ENCODE results near the gene KCNJ4.
"Not testable (repeated sequence)": the region's sequence is repeated elsewhere in the genome, so short reads cannot be mapped to it uniquely, and the experiment has no call there.

Gene KCNJ4

GRCh38 chr22:38406617-38407016 lies 48.4 kb downstream of the KCNJ4 start:
- DNase-seq, result no peak

DNA sequence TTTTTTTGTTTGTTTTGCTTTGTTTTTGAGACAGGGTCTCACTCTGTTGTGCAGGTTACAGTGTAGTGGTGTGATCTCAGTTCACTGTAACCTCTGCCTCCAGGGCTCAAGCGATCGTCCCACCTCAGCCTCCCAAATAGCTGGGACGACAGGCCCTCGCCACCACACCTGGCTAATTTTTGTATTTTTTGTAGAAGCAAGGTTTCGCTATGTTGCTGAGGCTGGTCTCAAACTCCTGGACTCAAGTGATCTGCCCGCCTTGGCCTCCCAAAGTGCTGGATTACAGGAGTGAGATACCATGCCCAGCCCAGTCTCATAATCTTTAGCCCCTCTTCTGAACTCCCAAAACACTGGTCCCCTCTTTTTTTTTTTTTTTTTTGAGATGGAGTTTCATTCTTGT lies 50.6 kb downstream of the KCNJ4 start:
- DNase-seq, result no peak

GRCh38 chr22:38403812-38404211 lies 51.2 kb downstream of the KCNJ4 start:
- no peak for DNase-seq

DNA sequence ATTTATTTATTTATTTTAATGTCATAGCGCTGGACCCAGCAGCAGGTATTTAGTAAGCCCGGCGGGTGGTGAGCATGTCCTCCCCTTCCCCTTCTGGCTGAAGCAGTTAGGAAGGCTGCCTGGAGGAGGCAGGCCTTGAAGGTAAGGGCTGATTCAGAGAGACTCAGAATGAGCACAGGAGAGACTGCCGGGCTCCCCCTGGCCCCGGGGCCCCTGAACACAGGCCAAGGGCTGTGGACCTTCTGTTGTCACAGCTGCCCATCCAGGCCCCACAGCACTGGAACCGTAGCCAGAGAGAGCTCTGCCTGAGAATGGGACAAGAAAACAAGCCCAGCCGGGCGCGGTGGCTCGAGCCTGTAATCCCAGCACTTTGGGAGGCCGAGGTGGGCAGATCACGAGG lies 52.8 kb downstream of the KCNJ4 start:
- DNase-seq, result no peak

GRCh38 chr22:38401336-38402084 lies 53.5 kb downstream of the KCNJ4 start:
- no peak for DNase-seq

GRCh38 chr22:38400256-38400655 lies 54.7 kb downstream of the KCNJ4 start:
- not testable (repeated sequence) for DNase-seq

DNA sequence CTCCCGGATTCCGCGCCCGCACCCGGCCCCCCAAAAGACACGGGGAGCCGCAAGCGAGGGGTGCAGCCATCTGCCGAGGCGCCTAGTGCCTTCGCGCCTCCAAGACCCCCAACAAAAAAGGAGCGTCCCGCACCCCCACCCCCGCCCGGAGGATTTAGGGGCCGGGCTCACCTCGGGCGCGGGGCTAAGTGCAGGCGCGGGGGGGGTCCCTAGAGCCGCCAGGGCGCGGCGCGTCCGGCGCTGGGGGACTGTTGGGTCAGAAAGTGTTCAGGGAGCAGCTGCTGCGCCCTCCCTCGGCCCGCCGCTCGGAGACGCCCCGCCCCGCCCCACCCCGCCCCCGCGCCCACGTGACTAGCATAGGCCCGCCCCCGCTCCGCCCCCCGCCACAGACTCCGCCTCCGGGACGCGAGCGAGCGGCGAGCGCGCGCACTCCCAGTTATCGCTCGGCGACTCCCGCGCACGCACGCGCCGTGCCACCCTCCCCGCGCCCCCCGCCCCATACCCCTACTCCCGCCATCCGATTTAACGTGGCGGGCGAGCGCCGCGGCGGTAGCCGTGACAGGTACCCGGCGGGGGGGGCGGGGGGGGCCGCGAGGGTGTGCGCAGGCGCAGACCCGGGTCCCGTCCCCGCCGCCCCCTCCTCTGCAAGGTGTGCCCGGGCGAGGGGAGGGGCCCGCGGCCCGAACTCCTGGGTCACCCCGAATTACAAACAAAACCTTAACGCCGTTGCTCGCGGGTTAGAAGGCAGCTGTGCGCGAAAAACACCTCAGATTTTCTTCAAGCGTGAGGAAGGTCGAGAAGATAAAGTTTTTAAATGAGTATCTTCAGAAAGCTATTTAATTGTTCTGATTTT lies 56.2 kb downstream of the KCNJ4 start:
- DNase-seq, result peak; percentile 84 to 86

GRCh38 chr22:38398181-38398608 lies 56.8 kb downstream of the KCNJ4 start:
- DNase-seq, result peak; percentile 23 to 28

GRCh38 chr22:38397189-38398085 lies 57.6 kb downstream of the KCNJ4 start:
- no peak for DNase-seq

DNA sequence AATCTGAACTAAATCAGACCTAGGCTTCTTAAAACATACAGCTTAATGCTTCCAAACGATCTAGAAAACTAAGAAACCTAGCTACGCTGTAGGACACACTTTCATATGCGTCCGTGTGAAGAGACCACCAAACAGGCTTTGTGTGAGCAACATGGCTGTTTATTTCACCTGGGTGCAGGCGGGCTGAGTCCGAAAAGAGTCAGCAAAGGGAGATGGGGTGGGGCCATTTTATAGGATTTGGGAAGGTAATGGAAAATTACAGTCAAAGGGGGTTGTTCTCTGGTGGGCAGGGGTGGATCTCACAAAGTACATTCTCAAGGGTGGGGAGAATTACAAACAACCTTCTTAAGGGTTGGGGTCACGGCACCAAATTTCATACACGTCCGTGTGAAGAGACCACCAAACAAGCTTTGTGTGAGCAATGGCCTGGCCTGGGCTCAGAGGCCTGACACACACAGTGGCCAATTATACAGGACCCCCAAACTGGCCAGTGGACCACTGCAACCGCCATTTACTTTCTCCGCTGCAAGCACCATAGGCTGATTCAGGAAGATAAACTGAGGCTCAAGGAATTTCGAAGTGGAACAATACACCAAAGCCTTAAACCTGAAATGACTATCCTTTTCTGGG lies 58.4 kb downstream of the KCNJ4 start:
- not testable (repeated sequence) for DNase-seq

DNA sequence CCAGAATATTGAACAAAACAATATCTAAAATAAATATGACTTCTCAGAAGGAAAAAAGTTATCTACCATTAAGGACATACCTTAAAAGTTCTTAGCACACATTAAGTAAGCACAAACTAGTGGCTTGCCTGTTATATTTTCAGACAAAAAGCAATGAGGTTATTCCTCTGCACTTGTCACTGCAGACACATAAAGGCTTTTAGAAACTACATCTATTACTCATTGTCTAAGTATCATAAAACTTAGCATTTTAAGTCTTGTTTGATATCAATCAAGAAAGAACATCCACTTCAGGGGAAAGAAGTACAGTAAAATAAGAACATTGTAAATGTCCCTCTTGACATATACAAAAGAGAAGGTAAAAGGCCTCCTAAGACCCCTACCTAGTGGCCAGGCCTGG lies 59.1 kb downstream of the KCNJ4 start:
- DNase-seq, result not testable (repeated sequence)

GRCh38 chr22:38394929-38395624 lies 59.9 kb downstream of the KCNJ4 start:
- not testable (repeated sequence) for DNase-seq

GRCh38 chr22:38389428-38389818 lies 65.6 kb downstream of the KCNJ4 start:
- DNase-seq, result not testable (repeated sequence)

DNA sequence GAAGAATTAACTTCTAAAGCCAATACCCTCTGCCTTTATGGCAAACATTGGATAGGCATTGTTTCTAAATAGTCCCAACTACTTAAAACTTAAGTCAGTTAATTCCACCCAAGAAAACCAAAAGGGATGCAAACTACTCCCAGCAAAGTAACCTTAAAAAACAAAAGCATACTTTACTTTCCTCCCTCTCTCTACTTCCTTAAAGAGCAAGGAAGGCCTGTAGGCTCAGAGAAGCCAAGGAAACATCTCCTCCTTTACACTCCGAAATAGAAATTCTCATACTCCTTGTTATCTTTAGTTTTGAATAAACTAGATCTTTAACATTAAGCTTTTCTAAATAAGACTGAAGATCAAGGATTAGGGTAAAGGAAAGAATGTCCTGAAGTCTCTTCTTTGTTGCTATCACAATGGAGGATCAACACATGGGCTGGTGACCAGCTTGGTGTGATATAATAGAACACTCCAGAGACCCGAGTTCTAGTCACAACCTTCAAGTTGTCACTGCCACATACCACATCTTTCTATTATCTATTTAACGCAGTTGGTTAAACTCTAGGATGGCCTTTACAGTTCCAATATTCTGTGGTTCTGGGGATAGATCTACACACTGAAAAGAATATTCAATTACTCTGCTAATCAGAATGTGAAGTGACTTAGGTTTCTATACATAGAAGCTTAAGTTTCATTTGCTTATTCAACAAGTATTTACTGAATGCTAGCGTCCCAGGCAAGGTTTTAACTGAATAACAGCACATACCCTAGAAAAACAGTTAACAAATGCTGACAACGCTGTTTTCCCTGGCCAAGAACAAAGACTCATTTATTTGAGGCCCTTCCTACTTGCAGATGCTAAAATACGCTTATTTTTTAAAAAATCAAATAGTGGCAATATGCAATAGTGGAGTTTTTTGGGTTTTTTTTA lies 66.2 kb downstream of the KCNJ4 start:
- not testable (repeated sequence) for DNase-seq

GRCh38 chr22:38386918-38387317 lies 68.1 kb downstream of the KCNJ4 start:
- DNase-seq, result not testable (repeated sequence)

DNA sequence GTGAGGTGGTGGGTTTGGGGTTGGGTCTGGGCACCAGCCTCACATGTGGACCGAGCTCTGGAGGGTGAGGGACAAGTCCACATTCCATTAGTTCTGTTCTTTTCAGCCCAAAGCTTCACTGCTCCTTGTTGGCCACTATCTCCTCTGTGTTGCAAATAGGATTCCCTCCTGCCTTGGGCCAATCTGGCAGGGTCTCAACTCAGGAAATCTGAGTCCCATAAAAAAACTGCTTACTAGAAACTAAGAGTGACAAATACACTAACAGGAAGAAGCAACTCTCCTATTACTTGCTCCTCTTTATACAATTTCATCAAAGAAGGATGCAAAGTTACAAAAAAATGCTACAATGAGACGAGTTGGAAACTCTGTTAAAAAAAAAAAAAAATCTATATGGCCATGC lies 71.6 kb downstream of the KCNJ4 start:
- no peak for DNase-seq

DNA sequence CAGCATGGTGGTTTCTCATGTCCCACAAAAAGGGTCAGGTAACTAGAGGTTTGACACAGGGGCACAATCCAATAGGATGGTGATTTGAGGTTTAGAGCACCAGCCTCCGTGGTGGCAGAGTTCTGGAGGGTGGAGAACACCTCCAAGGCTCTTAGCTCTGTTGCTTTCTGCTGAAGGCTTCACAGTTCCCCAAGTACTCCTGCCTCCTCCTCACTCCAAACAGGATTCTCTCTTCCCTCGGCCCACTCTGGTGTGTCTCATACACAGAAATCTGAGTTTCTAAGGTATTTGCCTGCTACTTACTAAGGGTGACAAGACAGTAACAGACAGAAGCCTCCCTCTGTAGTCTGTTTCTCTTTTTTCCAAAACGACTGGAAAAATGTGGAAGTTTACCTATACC lies 73.6 kb downstream of the KCNJ4 start:
- DNase-seq, result not testable (repeated sequence)
